LNCaP clone FGC (cell line): ENCODE measurements around the gene TDP1.
"Not testable (repeated sequence)": the region's sequence is repeated elsewhere in the genome, so short reads cannot be mapped to it uniquely, and the experiment has no call there.

Experiments used
- DNase-seq: peaks from one replicate; pipeline ENCODE4 v3.0.0-alpha.2; 2011; ENCODE audit warnings: low read depth
- H3K4me3 ChIP-seq: 2 replicates; pipeline ENCODE4 v1.5.1; 2011; ENCODE audit warnings: mild to moderate bottlenecking, low read depth, low read length, control low read depth
- TF ChIP-seq, protein P1 (sequence below): IDR thresholded peaks from 2 replicates; pipeline ENCODE4 v1.5.1; 2012; ENCODE audit warnings: mild to moderate bottlenecking; ENCODE audit not compliant: control insufficient read depth, insufficient read depth; ENCODE audit errors: extremely low read depth

The TDP1 gene

GRCh38 chr14:90072350-90072749 lies 116.6 kb downstream of the TDP1 start:
- no peak for DNase-seq
- H3K4me3 ChIP-seq, result no peak overlapping the region
- TF ChIP-seq, protein P1, sequence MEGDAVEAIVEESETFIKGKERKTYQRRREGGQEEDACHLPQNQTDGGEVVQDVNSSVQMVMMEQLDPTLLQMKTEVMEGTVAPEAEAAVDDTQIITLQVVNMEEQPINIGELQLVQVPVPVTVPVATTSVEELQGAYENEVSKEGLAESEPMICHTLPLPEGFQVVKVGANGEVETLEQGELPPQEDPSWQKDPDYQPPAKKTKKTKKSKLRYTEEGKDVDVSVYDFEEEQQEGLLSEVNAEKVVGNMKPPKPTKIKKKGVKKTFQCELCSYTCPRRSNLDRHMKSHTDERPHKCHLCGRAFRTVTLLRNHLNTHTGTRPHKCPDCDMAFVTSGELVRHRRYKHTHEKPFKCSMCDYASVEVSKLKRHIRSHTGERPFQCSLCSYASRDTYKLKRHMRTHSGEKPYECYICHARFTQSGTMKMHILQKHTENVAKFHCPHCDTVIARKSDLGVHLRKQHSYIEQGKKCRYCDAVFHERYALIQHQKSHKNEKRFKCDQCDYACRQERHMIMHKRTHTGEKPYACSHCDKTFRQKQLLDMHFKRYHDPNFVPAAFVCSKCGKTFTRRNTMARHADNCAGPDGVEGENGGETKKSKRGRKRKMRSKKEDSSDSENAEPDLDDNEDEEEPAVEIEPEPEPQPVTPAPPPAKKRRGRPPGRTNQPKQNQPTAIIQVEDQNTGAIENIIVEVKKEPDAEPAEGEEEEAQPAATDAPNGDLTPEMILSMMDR, result no peak

GRCh38 chr14:90079576-90079975 lies 123.8 kb downstream of the TDP1 start:
- no peak overlapping the region for H3K4me3 ChIP-seq
- TF ChIP-seq, protein P1, result no peak
- no peak for DNase-seq

- TF ChIP-seq, protein P1, result no peak
- DNase-seq, result no peak
- no peak overlapping the region for H3K4me3 ChIP-seq
Measured at GRCh38 chr14:90087433-90087832, 131.7 kb downstream of the TDP1 start.

DNA sequence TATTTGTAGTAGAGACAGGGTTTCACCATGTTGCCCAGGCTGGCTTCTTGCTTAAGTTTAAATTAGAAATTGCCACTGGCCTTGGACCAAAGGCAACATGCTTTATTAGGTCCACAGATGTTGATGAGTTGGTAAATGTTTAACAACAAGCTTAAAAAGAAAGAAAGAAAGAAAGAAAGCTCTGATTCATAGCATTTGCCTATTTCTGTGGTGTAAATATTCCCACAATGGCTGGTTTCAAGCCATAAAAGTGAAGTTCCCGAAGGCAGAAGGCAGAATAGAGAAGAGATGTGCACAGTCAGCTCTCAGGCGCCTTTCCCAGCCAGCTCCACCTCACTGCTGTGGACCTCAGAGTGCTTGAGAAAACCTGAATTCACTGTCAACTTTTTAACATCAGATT lies 132.4 kb downstream of the TDP1 start:
- TF ChIP-seq, protein P1, result no peak
- H3K4me3 ChIP-seq, result no peak overlapping the region
- DNase-seq, result no peak

DNA sequence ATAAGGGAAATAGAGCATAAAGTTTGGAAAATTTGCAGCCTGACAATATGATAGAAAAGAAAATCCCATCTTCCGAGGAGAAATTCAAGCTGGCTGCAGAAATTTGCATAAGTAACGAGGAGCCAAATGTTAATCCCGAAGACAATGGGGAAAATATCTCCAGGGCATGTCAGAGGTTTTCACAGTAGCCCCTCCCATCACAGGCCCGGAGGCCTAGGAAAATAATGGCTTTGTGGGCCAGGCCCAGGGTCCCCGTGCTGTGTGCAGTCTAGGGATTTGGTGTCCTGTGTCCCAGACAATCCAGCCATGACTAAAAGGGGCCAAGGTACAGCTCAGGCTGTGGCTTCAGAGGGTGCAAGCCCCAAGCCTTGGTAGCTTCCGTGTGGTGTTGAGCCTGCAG lies 133.8 kb downstream of the TDP1 start:
- not testable (repeated sequence) for H3K4me3 ChIP-seq, DNase-seq

- peak; percentile 35 for DNase-seq
- TF ChIP-seq, protein P1, result no peak
- no peak overlapping the region for H3K4me3 ChIP-seq
Measured at GRCh38 chr14:90091393-90091792, 135.7 kb downstream of the TDP1 start.

DNA sequence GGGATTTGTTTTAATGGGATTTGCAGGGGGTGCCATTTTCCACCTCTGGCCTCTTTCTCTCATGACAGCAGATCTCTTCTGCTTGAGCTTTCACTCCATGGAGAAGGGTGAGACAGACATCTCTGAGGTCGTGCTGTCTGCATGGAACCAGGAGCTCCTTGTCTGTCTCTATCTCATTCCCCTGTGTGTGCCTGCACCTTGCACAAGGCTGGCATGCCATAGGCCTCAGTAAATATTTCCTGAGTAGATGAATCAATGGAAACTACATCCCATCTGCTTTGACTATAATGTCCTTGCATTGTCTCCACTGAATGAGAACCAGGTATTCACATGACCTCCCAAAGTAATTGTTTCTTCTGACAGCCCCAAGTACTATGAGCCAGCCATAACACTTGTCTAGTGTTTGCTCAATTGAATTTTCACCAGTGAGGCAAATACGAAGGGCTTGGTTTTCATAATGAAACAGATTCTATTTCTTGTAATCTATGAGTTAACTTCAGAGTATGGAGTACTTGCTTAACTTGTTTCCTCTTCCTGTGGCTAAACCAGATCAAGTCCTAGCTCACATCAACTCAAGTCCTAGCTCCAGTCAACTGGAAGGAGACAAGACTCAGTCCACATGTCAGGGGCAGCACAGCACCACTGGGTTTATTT lies 138.3 kb downstream of the TDP1 start:
- no peak for DNase-seq
- H3K4me3 ChIP-seq, result no peak overlapping the region
- TF ChIP-seq, protein P1, result no peak
